Heart left ventricle (tissue), 16 donors: ENCODE data around the gene MAP1LC3A. TPM values are rescaled to one million over a fixed set of nuclear protein-coding genes. Genes with fewer than 3 reads are reported as not detected.

Experiments used
- ATAC-seq, 4 donors: fragments of 200-7000 bp; cut with Tn5 transposase; one replicate each; pipeline ENCODE4 v1.9.1; 2020 to 2022; ENCODE audit warnings: moderate library complexity in 4 of 4, mild to moderate bottlenecking in 3 of 4, moderate number of reproducible peaks in 1 of 4
- DNase-seq, 5 donors: peaks; one replicate each; pipeline ENCODE4 v3.0.0-alpha.2; 2020
- H3K27ac ChIP-seq, 12 donors: fragments of 200-600 bp; sonication (generic) in 4 of 12; one replicate each; pipeline versions ENCODE4 v1.5.0 to v1.8.0; 2016 to 2022; ENCODE audit warnings: mild to moderate bottlenecking in 2 of 12
- H3K27me3 ChIP-seq, 9 donors: fragments of 200-600 bp; sonication (generic) in 2 of 9; one replicate each; pipeline versions ENCODE4 v1.5.1 to v1.8.0; 2016 to 2022; ENCODE audit warnings: mild to moderate bottlenecking in 3 of 9
- H3K36me3 ChIP-seq, 9 donors: fragments of 200-600 bp; sonication (generic) in 2 of 9; one replicate each; pipeline versions ENCODE4 v1.5.0 to v1.8.0; 2018 to 2022; ENCODE audit warnings: mild to moderate bottlenecking in 2 of 9
- H3K4me1 ChIP-seq, 12 donors: fragments of 200-600 bp; sonication (generic) in 4 of 12; one replicate each; pipeline versions ENCODE4 v1.5.0 to v1.8.0; 2016 to 2022; ENCODE audit warnings: mild to moderate bottlenecking in 3 of 12
- H3K4me3 ChIP-seq, 12 donors: fragments of 200-600 bp; sonication (generic) in 4 of 12; one replicate each; pipeline versions ENCODE4 v1.5.0 to v1.8.0; 2017 to 2022; ENCODE audit warnings: mild to moderate bottlenecking in 9 of 12, moderate library complexity in 4 of 12
- H3K9me3 ChIP-seq, 12 donors: fragments of 200-600 bp; sonication (generic) in 4 of 12; one replicate each; pipeline versions ENCODE4 v1.5.0 to v1.8.0; 2016 to 2022; ENCODE audit warnings: mild to moderate bottlenecking in 1 of 12
- POLR2A ChIP-seq, 2 donors: fragments of 450-650 bp; IDR thresholded peaks; one replicate each; pipeline ENCODE4 v1.6.1; 2017; ENCODE audit warnings: antibody characterized with exemption in 2 of 2, mild to moderate bottlenecking in 2 of 2, moderate library complexity in 2 of 2
- WGBS, 4 donors: extraction: QIAGEN DNeasy Blood & Tissue Kit in 2 of 4; methylation state at CpG; one replicate each; pipeline versions ENCODE4 v1.1.5 to v1.1.7; 2013 to 2018; 5-methylcytosine and 5-hydroxymethylcytosine counted together
- intact Hi-C, 10 donors: fragments of 100-400 bp; cut with DNase I; formaldehyde crosslinking; loops; one replicate each; pipeline versions ENCODE4 v1.11.1 to v1.14.2; 2022
- polyA plus RNA-seq, 2 donors: library from polyadenylated mRNA; stranded (reverse); fragments of 200-250 nt; gene quantifications; one replicate each; pipeline ENCODE4 v1.2.3, GENCODE V29; 2013
- total RNA-seq, 9 donors: library from RNA; depleted of rRNA in 2 of 9; stranded (reverse); fragments of >200 nt in 2 of 9; fragmentation: NEBNext Ultra II Directional in 3 of 9; extraction: Animal tissue kit (Norgen Biotek cat#: 25700) in 3 of 9; gene quantifications; one replicate each; pipeline versions ENCODE4 v1.1.0 to v1.2.4, GENCODE V29; 2016 to 2023
- TF ChIP-seq, protein P1 (sequence below), 12 donors: fragments of 200-600 bp; sonication (generic) in 4 of 12; IDR thresholded peaks; one replicate each; pipeline versions ENCODE4 v1.5.0 to v1.8.0; 2018 to 2022; ENCODE audit warnings: antibody characterized with exemption in 12 of 12, mild to moderate bottlenecking in 5 of 12
- donor health status: ischemic (EF 13 %, LVEDD 7.1; RV severe dilation, severe dysfunction).
- donor health status: healthy with polysubstance abuse.
- donor health status: DM: no; HTN: yes; CAD: no.
- donor health status: DM: no; HTN: no; CAD: no.
- donor health status: ischemic (EF 25% LVEDD 6.9; RV normal size, moderate dysfunction).
- donor health status: ischemic (EF 25% LVEDD 5.7; RV mildly dilated, moderate dysfunction).
- donor health status: healthy.
- donor health status: DM: yes; HTN: yes; CAD: no.
- donor health status: ischemic (EF 35%, LVEDD 5.7; RV mildly dilated, moderate dysfunction).
- donor health status: nonischemic (EF 11% LVEDD 7.7; RV severe dilation, severe dysfunction).
- donor health status: DM: yes; HTN: yes; CAD: no.
- donor health status: PGD.
- donor health status: ischemic (EF 29% LVEDD 5.4; RV normal size, mild dysfunction).
- donor health status: nonischemic (EF 23%, LVEDD 6.1; RV moderate dilation, normal function).

Gene MAP1LC3A
- total and polyA plus RNA-seq, 11 donors, result 42.8 to 212 (median 88.6) TPM

- DNase-seq (no peak), ATAC-seq (no peak)
- peaks cover 0 to 3% (median 0%) of the 10 kb centered on the region in 12 donors for H3K9me3 ChIP-seq
- no peak overlapping the region for H3K27ac ChIP-seq
- H3K4me3 ChIP-seq, result no peak overlapping the region
- no peak for TF ChIP-seq POLR2A (IDR thresholded peaks at IDR 0.05)
- TF ChIP-seq, protein P1, sequence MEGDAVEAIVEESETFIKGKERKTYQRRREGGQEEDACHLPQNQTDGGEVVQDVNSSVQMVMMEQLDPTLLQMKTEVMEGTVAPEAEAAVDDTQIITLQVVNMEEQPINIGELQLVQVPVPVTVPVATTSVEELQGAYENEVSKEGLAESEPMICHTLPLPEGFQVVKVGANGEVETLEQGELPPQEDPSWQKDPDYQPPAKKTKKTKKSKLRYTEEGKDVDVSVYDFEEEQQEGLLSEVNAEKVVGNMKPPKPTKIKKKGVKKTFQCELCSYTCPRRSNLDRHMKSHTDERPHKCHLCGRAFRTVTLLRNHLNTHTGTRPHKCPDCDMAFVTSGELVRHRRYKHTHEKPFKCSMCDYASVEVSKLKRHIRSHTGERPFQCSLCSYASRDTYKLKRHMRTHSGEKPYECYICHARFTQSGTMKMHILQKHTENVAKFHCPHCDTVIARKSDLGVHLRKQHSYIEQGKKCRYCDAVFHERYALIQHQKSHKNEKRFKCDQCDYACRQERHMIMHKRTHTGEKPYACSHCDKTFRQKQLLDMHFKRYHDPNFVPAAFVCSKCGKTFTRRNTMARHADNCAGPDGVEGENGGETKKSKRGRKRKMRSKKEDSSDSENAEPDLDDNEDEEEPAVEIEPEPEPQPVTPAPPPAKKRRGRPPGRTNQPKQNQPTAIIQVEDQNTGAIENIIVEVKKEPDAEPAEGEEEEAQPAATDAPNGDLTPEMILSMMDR (IDR thresholded peaks at IDR 0.05), result no peak
- peaks cover 0 to 23% (median 14%) of the 10 kb centered on the region in 12 donors for H3K4me1 ChIP-seq
- H3K27me3 ChIP-seq, result no peaks in the 10 kb centered on the region
- peaks cover 0 to 3% (median 0%) of the 10 kb centered on the region in 9 donors for H3K36me3 ChIP-seq
- intact Hi-C loops, result no loop called here
- WGBS, 4 donors, result 96 to 98% (median 97%) methylated on average over 7 of the region's 7 CpGs
Observed at GRCh38 chr20:34607066-34607465, 48.5 kb downstream of the MAP1LC3A start.

Other genes starting within 250 kb of the MAP1LC3A start
- 10 to 100 TPM; 36.4 to 49.0 (median 40.3) TPM for gene ITCH, start 195.4 kb upstream of the MAP1LC3A start, total RNA-seq
- gene ITCH, start 195.4 kb upstream of the MAP1LC3A start, polyA plus RNA-seq, result 10 to 100 TPM in 1 of 2 donors, 1 to 10 TPM in 1; 6.0 to 21.8 TPM
- 100 to 1,000 TPM; 129 to 376 (median 145) TPM for gene DYNLRB1, start 42.3 kb upstream of the MAP1LC3A start, total RNA-seq
- gene DYNLRB1, start 42.3 kb upstream of the MAP1LC3A start, polyA plus RNA-seq, result 100 to 1,000 TPM; 200 to 405 TPM
- 10 to 100 TPM; 10.8 to 20.8 (median 15.0) TPM for gene PIGU, start 118.4 kb downstream of the MAP1LC3A start, total RNA-seq
- 10 to 100 TPM; 21.0 to 24.8 TPM for gene PIGU, start 118.4 kb downstream of the MAP1LC3A start, polyA plus RNA-seq
- gene TP53INP2, start 145.6 kb downstream of the MAP1LC3A start, total RNA-seq, result 100 to 1,000 TPM in 5 of 9 donors, 10 to 100 TPM in 4; 70.4 to 176 (median 111) TPM
- 10 to 100 TPM; 54.6 to 93.7 TPM for gene TP53INP2, start 145.6 kb downstream of the MAP1LC3A start, polyA plus RNA-seq